Uterus (tissue), 4 donors: Measurements from ENCODE around the gene VPS4A. TPM values are rescaled to one million over a fixed set of nuclear protein-coding genes. Genes with fewer than 3 reads are reported as not detected.

Experiments
- DNase-seq, 2 donors: peaks; one replicate each; pipeline ENCODE4 v3.0.0-alpha.2; 2019 to 2020
- H3K27ac ChIP-seq, 2 donors: fragments of 200-600 bp; sonication (generic); 1 replicate in 1 of 2; 2 replicates in 1 of 2; pipeline ENCODE4 v1.5.1; 2016 to 2018
- H3K27me3 ChIP-seq, 2 donors: fragments of 200-600 bp; sonication (generic); one replicate each; pipeline ENCODE4 v1.5.1; 2018 to 2019; ENCODE audit warnings: control low read depth in 1 of 2
- H3K36me3 ChIP-seq, 2 donors: fragments of 200-600 bp; sonication (generic); one replicate each; pipeline ENCODE4 v1.5.1; 2019; ENCODE audit warnings: control low read depth in 1 of 2
- H3K4me1 ChIP-seq, 2 donors: fragments of 200-600 bp; sonication (generic); one replicate each; pipeline ENCODE4 v1.5.1; 2018 to 2019; ENCODE audit warnings: control low read depth in 1 of 2
- H3K4me3 ChIP-seq, 2 donors: fragments of 200-600 bp; sonication (generic); 1 replicate in 1 of 2; 2 replicates in 1 of 2; pipeline ENCODE4 v1.5.1; 2018 to 2019; ENCODE audit warnings: mild to moderate bottlenecking in 1 of 2
- H3K9me3 ChIP-seq, 2 donors: fragments of 200-600 bp; sonication (generic); one replicate each; pipeline ENCODE4 v1.5.1; 2019; ENCODE audit warnings: control low read depth in 1 of 2
- POLR2A ChIP-seq, 2 donors: fragments of 450-650 bp; IDR thresholded peaks; one replicate each; pipeline ENCODE4 v1.6.1; 2016; ENCODE audit warnings: antibody characterized with exemption in 2 of 2, mild to moderate bottlenecking in 1 of 2, moderate library complexity in 1 of 2
- intact Hi-C: fragments of 100-400 bp; cut with DNase I; formaldehyde crosslinking; loops from one replicate; pipeline ENCODE4 v1.15.1; 2023; ENCODE audit warnings: low total_unique reads
- total RNA-seq, 4 donors: library from RNA; depleted of rRNA in 3 of 4; stranded (reverse); fragments of >200 nt in 3 of 4; gene quantifications; one replicate each; pipeline versions ENCODE4 v1.1.0 to v1.2.4, GENCODE V29; 2014 to 2023
- TF ChIP-seq, protein P1 (sequence below), 4 experiments: fragments of 200-600 bp in 2 of 4; fragments of 450-650 bp in 2 of 4; sonication (generic) in 2 of 4; IDR thresholded peaks; one replicate each; pipeline ENCODE4 v1.5.1; 2016 to 2019; ENCODE audit warnings: antibody characterized with exemption in 4 of 4, mild to moderate bottlenecking in 2 of 4, moderate library complexity in 1 of 4
- donor health status: DM: yes; HTN: yes; CAD: no.

VPS4A gene
- total RNA-seq, 4 donors from 2014 or later = 14.6 to 39.5 (median 25.0) TPM

DNA sequence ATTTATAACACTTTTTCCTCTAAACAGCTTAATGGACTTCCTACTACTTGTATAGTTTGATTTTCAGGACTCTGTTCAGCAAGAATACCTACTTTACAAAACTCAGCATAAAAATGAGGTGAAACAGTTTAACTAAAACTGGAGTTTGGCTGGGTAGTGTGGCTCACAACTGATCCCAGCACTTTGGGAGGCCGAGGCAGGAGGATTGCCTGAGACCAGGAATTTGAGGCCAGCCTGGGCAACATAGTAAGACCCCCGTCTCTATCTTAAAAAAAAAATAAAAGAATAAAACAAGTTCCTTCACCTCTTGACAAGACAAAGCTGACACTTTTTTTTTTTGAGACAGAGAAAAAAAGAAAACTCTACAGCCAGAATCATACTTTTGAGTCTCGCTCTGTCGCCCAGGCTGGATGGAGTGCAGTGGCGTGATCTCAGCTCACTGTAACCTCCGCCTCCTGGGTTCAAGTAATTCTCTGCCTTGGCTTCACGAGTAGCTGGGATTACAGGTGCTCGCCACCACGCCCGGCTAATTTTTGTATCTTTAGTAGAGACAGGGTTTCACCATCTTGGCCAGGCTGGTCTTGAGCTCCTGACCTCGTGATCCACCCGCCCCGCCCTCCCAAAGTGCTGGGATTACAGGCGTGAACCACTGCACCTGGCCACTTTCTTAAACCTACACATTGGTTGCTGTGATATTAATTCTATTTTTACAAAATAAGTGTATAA, 16.6 kb downstream of the VPS4A start:
- DNase-seq = peak in 1 of 2 donors; percentile 8
- intact Hi-C loops = no loop called here
- Histone ChIP-seq H3K4me1 (peaks cover 13 to 18% of the 10 kb centered on the region in 2 donors), H3K9me3 (no peaks in the 10 kb centered on the region), H3K4me3 (no peak overlapping the region), H3K27me3 (no peaks in the 10 kb centered on the region), H3K27ac (no peak overlapping the region), H3K36me3 (no peaks in the 10 kb centered on the region)
- TF ChIP-seq, protein P1, sequence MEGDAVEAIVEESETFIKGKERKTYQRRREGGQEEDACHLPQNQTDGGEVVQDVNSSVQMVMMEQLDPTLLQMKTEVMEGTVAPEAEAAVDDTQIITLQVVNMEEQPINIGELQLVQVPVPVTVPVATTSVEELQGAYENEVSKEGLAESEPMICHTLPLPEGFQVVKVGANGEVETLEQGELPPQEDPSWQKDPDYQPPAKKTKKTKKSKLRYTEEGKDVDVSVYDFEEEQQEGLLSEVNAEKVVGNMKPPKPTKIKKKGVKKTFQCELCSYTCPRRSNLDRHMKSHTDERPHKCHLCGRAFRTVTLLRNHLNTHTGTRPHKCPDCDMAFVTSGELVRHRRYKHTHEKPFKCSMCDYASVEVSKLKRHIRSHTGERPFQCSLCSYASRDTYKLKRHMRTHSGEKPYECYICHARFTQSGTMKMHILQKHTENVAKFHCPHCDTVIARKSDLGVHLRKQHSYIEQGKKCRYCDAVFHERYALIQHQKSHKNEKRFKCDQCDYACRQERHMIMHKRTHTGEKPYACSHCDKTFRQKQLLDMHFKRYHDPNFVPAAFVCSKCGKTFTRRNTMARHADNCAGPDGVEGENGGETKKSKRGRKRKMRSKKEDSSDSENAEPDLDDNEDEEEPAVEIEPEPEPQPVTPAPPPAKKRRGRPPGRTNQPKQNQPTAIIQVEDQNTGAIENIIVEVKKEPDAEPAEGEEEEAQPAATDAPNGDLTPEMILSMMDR (IDR thresholded peaks at IDR 0.05) = no peak
- no peak for TF ChIP-seq POLR2A (IDR thresholded peaks at IDR 0.05)

DNA sequence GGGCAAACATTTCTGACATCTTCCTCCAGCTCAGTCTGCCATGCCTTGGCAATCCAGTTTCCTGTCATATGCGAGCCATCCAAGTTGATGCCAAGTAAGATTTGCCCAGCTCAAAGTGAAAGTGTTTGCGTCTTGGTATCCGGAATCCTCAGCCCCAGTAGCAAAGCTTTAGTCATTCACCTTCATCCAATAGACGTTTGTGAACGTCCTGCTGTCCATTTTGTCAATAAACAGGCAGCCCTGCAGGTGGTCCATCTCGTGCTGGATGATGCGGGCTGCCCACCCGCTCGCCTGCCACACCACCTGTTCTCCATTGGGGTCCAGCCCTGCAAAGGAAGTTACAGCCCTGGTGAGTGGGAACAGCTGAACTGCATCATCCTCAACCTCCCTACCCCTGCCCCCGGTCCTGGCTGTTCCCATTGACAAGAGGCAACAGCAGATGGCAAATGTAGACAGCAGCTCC, 17.7 kb downstream of the VPS4A start:
- intact Hi-C loops = no loop called here
- H3K36me3 ChIP-seq = no peaks in the 10 kb centered on the region
- H3K4me1 ChIP-seq = peaks cover 13 to 18% of the 10 kb centered on the region in 2 donors
- H3K9me3 ChIP-seq = no peaks in the 10 kb centered on the region
- H3K27ac ChIP-seq = no peak overlapping the region
- TF ChIP-seq POLR2A (IDR thresholded peaks at IDR 0.05) = no peak
- TF ChIP-seq, protein P1 (IDR thresholded peaks at IDR 0.05) = no peak
- no peak overlapping the region for H3K4me3 ChIP-seq
- DNase-seq = peak in 1 of 2 donors; percentile 13
- no peaks in the 10 kb centered on the region for H3K27me3 ChIP-seq

DNA sequence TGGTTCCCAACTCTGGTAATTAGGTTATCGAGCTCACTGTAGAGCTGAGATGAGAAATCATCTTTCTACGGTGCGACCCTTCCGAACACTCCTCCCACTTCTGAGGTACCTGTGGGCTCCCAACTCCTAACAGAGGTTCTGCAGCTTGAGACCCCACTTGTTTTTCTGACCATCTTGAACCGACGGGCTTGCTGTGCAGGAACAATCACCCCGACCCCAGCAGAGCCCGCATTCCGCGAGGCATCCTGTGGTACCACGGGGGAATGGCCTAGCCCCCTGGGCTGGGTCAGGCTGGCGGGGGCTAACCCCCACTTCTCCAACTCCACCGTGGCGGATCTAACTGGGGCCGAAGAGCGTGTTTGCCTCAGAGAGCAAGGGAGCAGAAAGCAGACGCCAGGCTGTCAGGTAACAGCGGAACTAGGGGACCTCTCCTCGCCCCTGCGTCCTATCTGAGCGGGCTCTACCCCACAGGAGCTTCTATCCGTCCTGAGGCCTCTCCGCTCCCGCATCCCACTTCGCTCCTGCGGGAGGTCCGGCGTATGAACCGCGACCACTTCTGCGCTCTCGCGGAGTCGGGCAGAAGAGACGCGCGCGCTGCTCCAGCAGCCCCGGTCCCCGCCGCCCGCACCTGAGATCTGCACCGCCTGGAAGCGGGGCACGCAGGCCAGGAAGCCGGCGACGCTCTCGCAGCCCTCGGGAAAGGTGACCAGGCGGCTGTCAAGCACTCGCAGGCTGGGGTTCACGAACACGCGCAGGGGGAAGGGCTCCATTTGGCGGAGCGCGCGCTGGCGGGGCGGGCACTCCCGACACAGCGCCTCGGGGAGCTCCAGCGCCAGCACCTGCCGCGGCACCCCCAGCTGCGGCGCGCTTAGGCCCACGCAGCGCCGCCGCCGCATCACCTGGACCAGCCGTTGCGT, 18.5 kb downstream of the VPS4A start:
- H3K27ac ChIP-seq = peak overlapping the region; percentile 23 to 88
- H3K9me3 ChIP-seq = no peaks in the 10 kb centered on the region
- H3K36me3 ChIP-seq = no peaks in the 10 kb centered on the region
- H3K4me1 ChIP-seq = peaks cover 13 to 18% of the 10 kb centered on the region in 2 donors
- TF ChIP-seq POLR2A (IDR thresholded peaks at IDR 0.05) = no peak
- TF ChIP-seq, protein P1 (IDR thresholded peaks at IDR 0.05) = no peak
- DNase-seq = peak in 1 of 2 donors; percentile 17
- H3K4me3 ChIP-seq = peak overlapping the region; percentile 57 to 92
- intact Hi-C loops = no loop called here
- H3K27me3 ChIP-seq = no peaks in the 10 kb centered on the region

DNA sequence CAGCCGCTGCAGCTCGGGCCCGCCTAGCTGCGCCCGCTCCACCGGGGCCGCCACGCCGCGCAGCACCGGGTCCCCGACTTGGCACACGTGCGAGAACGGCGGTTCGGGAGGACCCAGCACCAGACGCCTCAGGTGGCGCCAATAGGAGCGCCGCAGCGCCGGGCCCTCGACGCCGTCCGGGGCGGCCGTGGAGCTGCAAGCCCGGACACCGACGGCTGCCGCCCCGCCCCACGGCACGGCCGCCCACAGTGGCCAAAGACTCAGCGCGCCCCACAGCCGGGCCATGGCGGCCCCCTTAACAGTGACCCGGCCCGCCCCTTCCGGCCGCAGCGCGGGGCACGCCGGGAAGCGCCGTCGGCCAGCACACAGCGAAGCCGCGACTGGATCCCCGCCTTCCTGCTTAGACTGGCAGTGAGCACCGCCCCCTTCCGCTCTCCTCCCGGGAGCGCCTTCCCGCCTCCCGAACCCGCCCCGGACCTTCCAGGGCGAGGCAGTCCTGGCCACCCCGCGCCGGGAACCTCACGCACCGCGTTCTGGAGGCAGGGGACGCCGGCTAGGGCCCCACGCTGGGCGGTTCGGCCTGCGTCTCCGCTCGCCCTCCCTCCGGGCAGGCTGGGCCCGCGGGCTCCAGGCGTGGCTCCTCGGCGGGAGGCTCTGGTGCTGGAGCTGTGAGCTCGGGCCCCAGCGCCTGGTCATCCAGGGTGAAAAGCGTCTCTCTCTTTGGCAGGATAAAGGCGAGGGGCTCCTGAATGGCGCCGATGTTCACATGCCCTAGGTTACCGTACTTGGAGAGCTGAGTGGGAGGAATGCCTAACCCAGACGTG, 19.3 kb downstream of the VPS4A start, which contains the start of gene PDF:
PDF (minus strand) TSS at position 303 of the 824 bp plus-strand sequence; CDS start at position 285, 18 bp downstream.
- H3K4me1 ChIP-seq = peaks cover 13 to 18% of the 10 kb centered on the region in 2 donors
- peak within 1 kb of the TSS; percentile 57 to 92 for H3K4me3 ChIP-seq
- H3K27me3 ChIP-seq = no peaks in the 10 kb centered on the region
- DNase-seq = peak; percentile 92
- no peaks in the 10 kb centered on the region for H3K9me3 ChIP-seq
- intact Hi-C loops = no loop called here
- H3K36me3 ChIP-seq = no peaks in the 10 kb centered on the region
- TF ChIP-seq, protein P1 (IDR thresholded peaks at IDR 0.05) = peak in 2 of 4 experiments; percentile 9 to 46
- peak; percentile 50 to 81 for TF ChIP-seq POLR2A (IDR thresholded peaks at IDR 0.05)
- H3K27ac ChIP-seq = peak within 1 kb of the TSS; percentile 85 to 88
